IPS DF 19.7 (cell line): ENCODE measurements around the gene RASGRP4.
"Not testable (repeated sequence)": the region's sequence is repeated elsewhere in the genome, so short reads cannot be mapped to it uniquely, and the experiment has no call there.

Source experiments
- DNase-seq: peaks from one replicate; pipeline ENCODE4 v3.0.0-alpha.2; 2013; ENCODE audit warnings: low read depth, low spot score

Gene RASGRP4

DNA sequence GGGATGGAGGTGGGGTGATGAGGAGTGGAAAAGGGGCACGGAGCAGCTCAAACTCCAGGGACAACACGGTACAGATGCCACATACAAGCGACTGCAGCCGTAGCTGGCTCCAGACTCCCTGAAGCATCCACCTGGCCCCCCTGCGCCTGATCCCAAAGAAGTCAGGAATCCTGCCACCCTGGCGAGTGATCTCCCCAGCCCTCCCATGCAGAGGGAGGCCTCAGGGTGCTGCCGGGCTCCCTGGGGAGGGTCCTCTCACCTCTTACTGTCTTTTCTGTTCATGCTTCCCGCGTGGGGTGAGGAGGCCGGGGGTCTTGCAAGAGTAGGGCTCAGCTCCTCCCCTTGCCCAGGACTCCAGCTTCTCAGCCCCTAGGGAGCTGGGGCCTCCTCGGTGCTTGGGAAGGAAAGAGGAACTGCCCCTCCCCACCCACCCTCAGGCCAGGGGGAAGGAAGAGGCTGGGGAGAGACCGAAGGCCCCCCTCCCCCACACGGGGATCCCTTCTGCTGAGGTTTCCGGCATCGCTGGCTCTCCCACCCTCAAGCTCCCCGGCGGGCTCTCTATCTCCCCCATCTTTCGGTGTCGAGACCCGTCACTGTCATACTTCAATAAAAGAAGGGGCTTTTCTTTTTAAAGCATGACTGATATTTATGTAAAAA lies at the start of gene RASGRP4:
RASGRP4 (minus strand) TSS at position 410 of the 657 bp plus-strand sequence; CDS start at position 282, 128 bp downstream.
- no peak for DNase-seq

GRCh38 chr19:38475176-38475575 lies 49.2 kb upstream of the RASGRP4 start:
- no peak for DNase-seq

GRCh38 chr19:38473201-38473600 lies 47.2 kb upstream of the RASGRP4 start:
- DNase-seq = no peak

GRCh38 chr19:38472725-38473124 lies 46.7 kb upstream of the RASGRP4 start:
- DNase-seq = not testable (repeated sequence)

GRCh38 chr19:38470788-38471480 lies 44.9 kb upstream of the RASGRP4 start:
- DNase-seq = no peak

GRCh38 chr19:38469151-38469550 lies 43.1 kb upstream of the RASGRP4 start:
- no peak for DNase-seq

- no peak for DNase-seq
These were observed 41.8 kb upstream of the RASGRP4 start for GRCh38 chr19:38467541-38468525.

GRCh38 chr19:38466050-38466449 lies 40.0 kb upstream of the RASGRP4 start:
- DNase-seq = no peak

DNA sequence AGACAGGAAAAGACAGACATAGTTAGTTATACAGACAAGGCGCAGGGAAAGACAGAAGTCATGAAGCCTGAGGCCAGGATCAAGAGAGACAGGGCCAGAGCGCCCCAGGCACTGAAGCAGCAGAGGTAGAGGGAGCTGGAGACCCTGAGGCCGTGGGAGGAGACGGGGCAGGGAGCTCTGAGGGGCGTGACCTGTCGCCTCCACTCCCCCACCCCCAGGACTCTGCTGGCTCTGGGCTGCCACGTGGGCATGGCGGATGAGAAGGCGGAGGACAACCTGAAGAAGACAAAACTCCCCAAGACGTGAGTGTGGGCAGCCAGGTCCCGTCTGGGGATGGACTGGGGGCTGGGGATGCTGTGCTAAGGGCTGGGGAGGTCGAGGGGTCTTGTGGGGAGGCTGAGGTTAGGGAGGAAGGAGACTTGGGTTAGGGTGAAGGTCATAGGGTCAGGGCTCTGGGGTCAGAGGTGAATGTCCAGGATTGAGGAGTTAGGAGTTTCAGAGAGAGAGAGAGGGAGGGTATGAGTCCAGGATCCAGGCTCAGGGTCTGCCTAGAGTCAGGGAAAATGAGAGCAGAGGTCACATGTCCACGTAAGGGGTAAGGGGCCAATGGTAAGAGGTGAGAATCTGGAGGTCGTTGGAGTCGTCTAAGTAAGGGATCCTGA lies 38.5 kb upstream of the RASGRP4 start:
- DNase-seq = no peak

- DNase-seq = no peak
These were observed 37.3 kb upstream of the RASGRP4 start for GRCh38 chr19:38463365-38463764.

DNA sequence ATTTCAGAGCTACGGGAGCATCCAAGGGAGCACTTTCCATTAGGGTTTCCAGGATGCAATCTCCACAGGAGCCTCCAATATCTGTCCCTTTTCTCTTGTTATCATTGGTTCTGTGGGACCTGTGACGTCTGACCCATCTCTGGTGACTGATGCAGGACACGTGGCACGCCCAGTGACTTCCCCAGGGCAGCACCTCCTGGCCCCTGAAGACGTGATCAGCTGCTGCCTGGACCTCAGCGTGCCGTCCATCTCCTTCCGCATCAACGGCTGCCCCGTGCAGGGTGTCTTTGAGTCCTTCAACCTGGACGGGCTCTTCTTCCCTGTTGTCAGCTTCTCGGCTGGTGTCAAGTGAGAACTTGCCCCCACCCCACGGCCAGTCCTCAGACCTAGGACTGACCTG lies 33.0 kb upstream of the RASGRP4 start:
- DNase-seq = no peak

DNA sequence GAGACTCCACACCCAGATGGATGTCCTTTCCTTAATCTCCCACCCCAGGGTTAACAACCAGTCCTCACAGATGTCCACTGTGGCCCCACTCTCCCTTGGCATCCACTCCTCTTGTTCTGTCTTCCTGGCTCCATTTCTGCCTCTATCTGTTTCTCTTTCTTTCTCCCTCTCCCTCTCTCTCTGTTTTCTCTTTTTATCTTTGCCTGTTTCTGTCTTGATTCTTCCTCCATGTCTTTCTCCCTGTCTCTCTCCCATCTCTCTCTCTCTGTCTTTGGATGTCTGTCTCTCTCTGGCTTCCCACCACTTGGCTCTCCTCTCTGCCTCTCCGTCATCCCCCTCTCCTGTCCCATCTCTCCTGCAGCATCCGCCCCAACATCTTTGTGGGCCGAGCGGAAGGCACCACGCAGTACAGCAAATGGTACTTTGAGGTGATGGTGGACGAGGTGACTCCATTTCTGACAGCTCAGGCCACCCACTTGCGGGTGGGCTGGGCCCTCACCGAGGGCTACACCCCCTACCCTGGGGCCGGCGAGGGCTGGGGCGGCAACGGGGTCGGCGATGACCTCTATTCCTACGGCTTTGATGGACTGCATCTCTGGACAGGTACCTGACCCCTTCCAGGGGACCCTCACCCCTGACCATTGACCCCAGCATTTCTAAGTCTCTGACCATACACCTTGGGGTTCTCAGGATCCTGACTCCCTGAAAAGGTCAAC lies 31.8 kb upstream of the RASGRP4 start:
- no peak for DNase-seq

DNA sequence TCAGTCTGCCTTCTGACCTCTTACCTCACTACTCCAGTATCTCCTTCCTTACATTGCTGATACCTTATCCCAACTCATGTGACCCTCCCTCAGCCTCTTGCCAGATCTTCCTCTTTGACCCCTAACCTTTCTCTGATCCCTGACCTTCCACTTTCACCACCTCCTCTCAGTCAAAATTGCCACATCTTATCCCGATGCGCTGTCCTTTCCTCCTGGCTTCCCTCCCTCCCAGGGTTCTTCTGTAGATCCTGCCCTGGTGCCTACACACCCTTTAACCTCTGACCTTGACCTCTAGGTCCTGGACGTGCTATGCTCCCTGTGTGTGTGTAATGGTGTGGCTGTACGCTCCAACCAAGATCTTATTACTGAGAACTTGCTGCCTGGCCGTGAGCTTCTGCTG lies 31.2 kb upstream of the RASGRP4 start:
- DNase-seq = no peak

DNA sequence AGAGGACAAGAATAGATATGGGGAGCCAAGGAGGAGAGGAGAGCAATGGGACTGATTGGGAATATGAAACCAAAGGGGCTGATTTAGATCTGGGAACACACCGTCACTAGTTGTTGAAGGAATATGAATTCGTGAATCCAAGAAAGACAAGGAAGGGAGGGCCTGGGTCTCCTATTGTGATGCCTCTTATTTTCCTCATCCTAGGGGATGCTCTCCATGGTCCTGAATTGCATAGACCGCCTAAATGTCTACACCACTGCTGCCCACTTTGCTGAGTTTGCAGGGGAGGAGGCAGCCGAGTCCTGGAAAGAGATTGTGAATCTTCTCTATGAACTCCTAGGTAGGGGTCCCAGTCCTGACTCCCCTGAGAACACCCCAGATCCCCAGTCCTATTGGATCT lies 29.0 kb upstream of the RASGRP4 start:
- DNase-seq = no peak

- no peak for DNase-seq
These were observed 27.6 kb upstream of the RASGRP4 start for GRCh38 chr19:38453596-38453995.

DNA sequence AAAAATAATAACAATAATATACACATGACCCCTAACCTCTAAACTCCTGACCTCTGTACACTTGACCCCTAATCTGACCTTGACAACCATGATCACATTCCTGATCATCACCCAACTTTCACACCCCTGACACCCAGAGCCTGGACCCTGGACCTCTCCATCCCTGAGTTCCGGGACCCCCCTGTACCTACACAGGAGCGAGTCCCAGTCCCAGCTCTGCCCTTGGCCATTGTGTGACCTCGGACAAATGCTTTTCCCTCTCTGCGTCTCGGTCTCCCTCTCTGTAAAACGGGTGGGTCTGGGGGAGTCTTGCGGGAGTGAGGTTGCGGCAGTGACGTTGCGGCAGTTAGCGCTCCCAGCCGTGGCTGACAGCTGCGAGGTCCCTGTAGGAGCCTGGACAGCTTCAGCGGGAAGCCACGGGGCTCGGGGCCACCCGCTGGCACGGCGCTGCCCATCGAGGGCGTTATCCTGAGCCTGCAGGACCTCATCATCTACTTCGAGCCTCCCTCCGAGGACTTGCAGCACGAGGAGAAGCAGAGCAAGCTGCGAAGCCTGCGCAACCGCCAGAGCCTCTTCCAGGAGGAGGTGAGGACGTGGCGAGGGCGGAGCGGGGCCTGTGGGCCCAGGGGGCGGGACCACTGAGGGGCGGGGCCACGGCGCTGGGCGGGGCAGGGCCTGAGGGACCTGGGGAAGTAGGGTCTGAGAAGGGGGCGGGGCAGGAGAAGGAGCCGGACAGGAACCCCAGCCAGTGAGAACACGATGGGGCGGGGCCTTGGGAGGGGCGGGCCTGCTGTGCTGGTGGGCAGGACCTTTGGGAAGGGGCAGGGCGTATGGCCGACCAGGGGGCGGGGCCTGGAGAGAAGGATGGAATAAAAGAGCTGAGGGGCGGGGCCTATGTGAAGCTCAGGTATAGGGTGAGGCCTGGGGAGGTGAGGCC lies 26.7 kb upstream of the RASGRP4 start:
- DNase-seq = peak; percentile 69

DNA sequence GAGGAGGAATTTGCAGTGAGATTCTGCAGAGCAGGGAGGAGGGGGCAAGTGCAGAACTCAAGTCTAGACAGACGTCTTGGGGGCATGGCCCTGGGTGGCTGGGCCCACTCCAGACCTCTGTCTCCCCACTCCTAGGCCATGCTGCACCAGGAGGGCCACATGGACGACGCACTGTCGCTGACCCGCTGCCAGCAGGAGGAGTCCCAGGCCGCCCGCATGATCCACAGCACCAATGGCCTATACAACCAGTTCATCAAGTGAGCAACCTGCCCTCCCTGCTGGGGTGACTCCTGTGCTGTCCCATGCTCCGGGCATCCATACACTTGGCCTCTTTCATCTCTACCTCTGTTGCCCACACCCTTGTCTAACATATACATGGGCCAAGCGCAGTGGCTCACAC lies 25.6 kb upstream of the RASGRP4 start:
- no peak for DNase-seq

DNA sequence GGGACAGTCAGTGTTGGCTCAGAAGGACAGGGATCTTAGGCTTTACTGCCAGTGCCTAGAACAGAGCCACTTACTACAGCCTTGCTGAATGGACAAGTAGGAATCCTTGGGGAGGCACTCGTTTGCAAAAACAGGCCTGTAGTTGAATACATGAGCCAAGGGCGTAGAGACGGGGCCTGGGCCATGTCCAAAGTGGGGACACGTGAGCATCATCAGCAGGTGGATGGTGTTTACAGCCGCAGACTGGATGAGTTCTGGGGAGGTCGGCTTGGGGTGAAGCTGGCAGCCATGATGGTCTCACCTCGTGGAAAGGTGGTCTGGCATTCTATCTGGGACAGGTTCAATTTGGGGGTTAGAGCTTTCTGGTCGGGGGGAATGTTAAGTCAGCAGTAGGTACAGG lies 25.0 kb upstream of the RASGRP4 start:
- no peak for DNase-seq

GRCh38 chr19:38449518-38449917 lies 23.5 kb upstream of the RASGRP4 start:
- no peak for DNase-seq

DNA sequence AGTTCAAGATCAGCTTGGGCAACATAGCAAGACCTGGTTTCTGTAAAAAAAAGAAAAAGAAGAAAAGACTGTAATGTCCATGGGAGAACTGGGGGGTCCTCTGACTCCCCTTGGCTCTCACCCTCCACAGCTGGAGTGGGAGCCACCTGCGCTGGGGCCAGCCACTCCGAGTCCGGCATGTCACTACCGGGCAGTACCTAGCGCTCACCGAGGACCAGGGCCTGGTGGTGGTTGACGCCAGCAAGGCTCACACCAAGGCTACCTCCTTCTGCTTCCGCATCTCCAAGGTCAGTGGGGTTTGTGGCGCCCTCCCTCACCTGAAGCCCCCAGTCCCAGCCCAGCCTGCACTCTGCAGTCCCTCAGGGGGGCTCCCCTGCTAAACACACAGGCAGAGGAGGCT lies 22.2 kb upstream of the RASGRP4 start:
- no peak for DNase-seq
